HepG2 (cell line): ENCODE data around the gene EBPL. TPM values are rescaled to one million over a fixed set of nuclear protein-coding genes. Genes with fewer than 3 reads are reported as not detected.

ENCODE experiments used
- ATAC-seq: fragments of 200-7000 bp; cut with Tn5 transposase; 3 replicates; pipeline ENCODE4 v1.9.1; 2020; ENCODE audit warnings: mild to moderate bottlenecking, moderate library complexity
- BruUV-seq: library from RNA; stranded (reverse); fragments of 400-500 nt; replicated peaks from 2 replicates; lab custom pipeline; 2021; lab: Mats Ljungman, UMichigan
- CTCF ChIA-PET: fragments of 300-600 bp; formaldehyde crosslinking; extraction: SDS; loops from one replicate; lab custom pipeline; 2021; ENCODE audit warnings: low total read pairs, inconsistent platforms, low intra/inter-chr PET ratio; lab: Yijun Ruan, JAX
- POLR2A ChIA-PET: fragments of 350-600 bp; sonication (Branson Sonifier 250); formaldehyde crosslinking; loops from one replicate; lab custom pipeline; 2020; ENCODE audit warnings: antibody characterized with exemption, inconsistent platforms; lab: Yijun Ruan, JAX
- DNase-seq: peaks from one replicate; pipeline ENCODE4 v3.0.0-alpha.2; 2015; ENCODE audit warnings: low spot score
- FAIRE-seq: peaks from 3 replicates; lab custom pipeline; 2011; peaks lifted over from hg19 to GRCh38; lab: Jason Lieb, UNC
- H2AFZ ChIP-seq: one replicate; pipeline ENCODE4 v1.6.1; 2011; ENCODE audit warnings: low read length, inconsistent platforms
- H3K27ac ChIP-seq: fragments of 300-600 bp; 3 replicates; pipeline ENCODE4 v1.8.0; 2011; ENCODE audit warnings: mixed run types, mild to moderate bottlenecking, mixed read lengths, low read length, inconsistent platforms; ENCODE audit not compliant: insufficient read depth; ENCODE audit errors: extremely low read length
- H3K27me3 ChIP-seq, 2 experiments: fragments of 200-600 bp in 1 of 2; 2 replicates in 1 of 2; 3 replicates in 1 of 2; pipeline versions ENCODE4 v1.6.0 to v1.8.0; 2011; ENCODE audit warnings: low read length in 2 of 2, mild to moderate bottlenecking in 2 of 2, moderate library complexity in 2 of 2, inconsistent platforms in 1 of 2; ENCODE audit not compliant: insufficient read depth in 2 of 2, control insufficient read depth in 1 of 2
- H3K36me3 ChIP-seq, 2 experiments: fragments of 200-600 bp in 1 of 2; replicated peaks in 1 of 2; 2 replicates in 1 of 2; 3 replicates in 1 of 2; pipeline versions ENCODE4 v1.5.1 to v1.8.0; 2011; ENCODE audit warnings: low read length in 2 of 2, inconsistent platforms in 1 of 2; ENCODE audit not compliant: insufficient read depth in 2 of 2, control insufficient read depth in 1 of 2
- H3K4me1 ChIP-seq: 2 replicates; pipeline ENCODE4 v1.5.1; 2012; ENCODE audit warnings: low read length, inconsistent platforms; ENCODE audit not compliant: insufficient read depth
- H3K4me2 ChIP-seq: 2 replicates; pipeline ENCODE4 v1.6.0; 2011; ENCODE audit warnings: low read depth, low read length, inconsistent platforms
- H3K4me3 ChIP-seq, 3 experiments: fragments of 200-600 bp in 1 of 3; sonication (generic), shearing (Covaris generic) in 1 of 3; replicated peaks in 1 of 3; 2 replicates each; pipeline ENCODE4 v1.5.1; 2011 to 2016; ENCODE audit warnings: low read length in 3 of 3, inconsistent platforms in 2 of 3, low read depth in 2 of 3, mild to moderate bottlenecking in 2 of 3, control low read depth in 1 of 3, mixed read lengths in 1 of 3; ENCODE audit not compliant: insufficient read depth in 1 of 3
- H3K79me2 ChIP-seq: one replicate; pipeline ENCODE4 v1.6.1; 2011; ENCODE audit warnings: low read length, inconsistent platforms; ENCODE audit not compliant: insufficient read depth
- H3K9ac ChIP-seq: 2 replicates; pipeline ENCODE4 v1.6.0; 2011; ENCODE audit warnings: mild to moderate bottlenecking, low read depth, low read length, inconsistent platforms; ENCODE audit not compliant: insufficient read depth
- H3K9me3 ChIP-seq: 2 replicates; pipeline ENCODE4 v1.5.1; 2012; ENCODE audit warnings: mild to moderate bottlenecking, low read length
- H4K20me1 ChIP-seq: 2 replicates; pipeline ENCODE4 v1.6.0; 2011; ENCODE audit warnings: inconsistent platforms, mild to moderate bottlenecking, low read length, moderate library complexity; ENCODE audit not compliant: insufficient read depth
- ETV6 ChIP-seq: sonication (generic); formaldehyde crosslinking; conservative IDR thresholded peaks from 2 replicates; pipeline ENCODE4 v1.4.0; 2020; ENCODE audit warnings: missing genetic modification reagents
- HIVEP1 ChIP-seq: sonication (generic); formaldehyde crosslinking; IDR thresholded peaks from 2 replicates; pipeline ENCODE4 v1.4.0; 2020; ENCODE audit warnings: mild to moderate bottlenecking, missing genetic modification reagents
- HOXD1 ChIP-seq: sonication (generic); formaldehyde crosslinking; IDR thresholded peaks from 2 replicates; pipeline ENCODE4 v1.5.0; 2020; ENCODE audit warnings: missing genetic modification reagents
- IKZF4 ChIP-seq: sonication (generic); formaldehyde crosslinking; IDR thresholded peaks from 2 replicates; pipeline ENCODE4 v1.5.1; 2020; ENCODE audit warnings: borderline replicate concordance, mild to moderate bottlenecking, low read depth, missing genetic modification reagents; ENCODE audit errors: not compliant biosample characterization
- MIER3 ChIP-seq: IDR thresholded peaks from 2 replicates; pipeline ENCODE4 v1.6.1; 2016; ENCODE audit warnings: missing compliant biosample characterization, borderline replicate concordance
- TMF1 ChIP-seq: sonication (generic); formaldehyde crosslinking; IDR thresholded peaks from 2 replicates; pipeline ENCODE4 v1.8.1; 2022; ENCODE audit warnings: low read depth, missing genetic modification reagents
- XBP1 ChIP-seq: sonication (generic); formaldehyde crosslinking; IDR thresholded peaks from 2 replicates; pipeline ENCODE4 v1.5.0; 2020; ENCODE audit warnings: missing genetic modification reagents
- ZMYM4 ChIP-seq: sonication (generic); formaldehyde crosslinking; IDR thresholded peaks from 2 replicates; pipeline ENCODE4 v1.8.1; 2023; ENCODE audit warnings: mild to moderate bottlenecking, missing genetic modification reagents
- ZNF274 ChIP-seq: sonication (generic); formaldehyde crosslinking; IDR thresholded peaks from 2 replicates; pipeline ENCODE4 v1.5.1; 2020; ENCODE audit warnings: mild to moderate bottlenecking, missing genetic modification reagents
- ZNF460 ChIP-seq: sonication (generic); formaldehyde crosslinking; IDR thresholded peaks from 2 replicates; pipeline ENCODE4 v1.5.1; 2020; ENCODE audit warnings: missing genetic modification reagents, mild to moderate bottlenecking, borderline replicate concordance
- ZNF563 ChIP-seq: sonication (generic); formaldehyde crosslinking; IDR thresholded peaks from 2 replicates; pipeline ENCODE4 v1.8.0; 2022; ENCODE audit warnings: mild to moderate bottlenecking, moderate library complexity, missing genetic modification reagents
- ZNF570 ChIP-seq: sonication (generic); formaldehyde crosslinking; IDR thresholded peaks from 2 replicates; pipeline ENCODE4 v1.4.0; 2020; ENCODE audit warnings: mild to moderate bottlenecking, missing genetic modification reagents, borderline replicate concordance
- ZNF749 ChIP-seq: sonication (generic); formaldehyde crosslinking; IDR thresholded peaks from 2 replicates; pipeline ENCODE4 v1.8.0; 2022; ENCODE audit warnings: mild to moderate bottlenecking, missing genetic modification reagents, moderate library complexity, borderline replicate concordance
- ZNF788 ChIP-seq: sonication (generic); formaldehyde crosslinking; IDR thresholded peaks from 2 replicates; pipeline ENCODE4 v1.5.0; 2020; ENCODE audit warnings: mild to moderate bottlenecking, missing genetic modification reagents, borderline replicate concordance
- WGBS: methylation state at CpG from one replicate; pipeline ENCODE4 v1.1.6; 2017; ENCODE audit warnings: low lambda C conversion rate; 5-methylcytosine and 5-hydroxymethylcytosine counted together
- in situ Hi-C: cut with HindIII; loops from 2 replicates; pipeline ENCODE4 v1.10.0; 2017; ENCODE audit warnings: low pct_unique_long_range_greater_than_20kb; ENCODE audit not compliant: extremely low pct_ligation_motif_present
- intact Hi-C: fragments of 100-400 bp; cut with micrococcal nuclease; formaldehyde crosslinking; loops from one replicate; pipeline ENCODE4 v1.10.0; 2022; ENCODE audit not compliant: unreplicated experiment
- polyA plus RNA-seq, 8 experiments: library from polyadenylated mRNA; depleted of rRNA in 3 of 8; stranded (reverse) in 7 of 8; unstranded in 1 of 8; fragments of >200 nt; fragmentation: Illumina TruSeq in 4 of 8; extraction: Trizol in 4 of 8; gene quantifications; 2 replicates each; pipeline versions ENCODE4 v1.2.1 to v1.2.3, GENCODE V29; 2011 to 2016; ENCODE audit warnings: low read depth in 4 of 8, missing spikeins in 1 of 8, mixed read lengths in 1 of 8; ENCODE audit not compliant: insufficient read depth in 1 of 8
- total RNA-seq, 5 experiments: library from RNA; depleted of rRNA; stranded (reverse); fragments of >200 nt; fragmentation: Illumina TruSeq; extraction: Trizol; gene quantifications; 2 replicates each; pipeline ENCODE4 v1.2.3, GENCODE V29; 2016; ENCODE audit warnings: low read depth in 1 of 5
- TF ChIP-seq, protein P1 (sequence below): sonication (generic); formaldehyde crosslinking; IDR thresholded peaks from 2 replicates; pipeline ENCODE4 v1.9.0; 2021; ENCODE audit warnings: missing genetic modification reagents, borderline replicate concordance
- TF ChIP-seq, protein P2 (sequence below): sonication (generic); formaldehyde crosslinking; conservative IDR thresholded peaks from 2 replicates; pipeline ENCODE4 v1.4.0; 2020; ENCODE audit warnings: missing genetic modification reagents
- TF ChIP-seq, protein P3 (sequence below): IDR thresholded peaks from 2 replicates; pipeline ENCODE4 v1.6.1; 2018; ENCODE audit warnings: missing genetic modification reagents, mild to moderate bottlenecking, missing compliant biosample characterization
- TF ChIP-seq, protein P4 (sequence below): IDR thresholded peaks from 2 replicates; pipeline ENCODE4 v1.6.1; 2012; ENCODE audit warnings: inconsistent platforms

EBPL gene
- total and polyA plus RNA-seq, 2 of the 13 experiments (the other 11 are each of a cell fraction or from before 2014, with no cell fraction given): 96.5 to 152 TPM

DNA sequence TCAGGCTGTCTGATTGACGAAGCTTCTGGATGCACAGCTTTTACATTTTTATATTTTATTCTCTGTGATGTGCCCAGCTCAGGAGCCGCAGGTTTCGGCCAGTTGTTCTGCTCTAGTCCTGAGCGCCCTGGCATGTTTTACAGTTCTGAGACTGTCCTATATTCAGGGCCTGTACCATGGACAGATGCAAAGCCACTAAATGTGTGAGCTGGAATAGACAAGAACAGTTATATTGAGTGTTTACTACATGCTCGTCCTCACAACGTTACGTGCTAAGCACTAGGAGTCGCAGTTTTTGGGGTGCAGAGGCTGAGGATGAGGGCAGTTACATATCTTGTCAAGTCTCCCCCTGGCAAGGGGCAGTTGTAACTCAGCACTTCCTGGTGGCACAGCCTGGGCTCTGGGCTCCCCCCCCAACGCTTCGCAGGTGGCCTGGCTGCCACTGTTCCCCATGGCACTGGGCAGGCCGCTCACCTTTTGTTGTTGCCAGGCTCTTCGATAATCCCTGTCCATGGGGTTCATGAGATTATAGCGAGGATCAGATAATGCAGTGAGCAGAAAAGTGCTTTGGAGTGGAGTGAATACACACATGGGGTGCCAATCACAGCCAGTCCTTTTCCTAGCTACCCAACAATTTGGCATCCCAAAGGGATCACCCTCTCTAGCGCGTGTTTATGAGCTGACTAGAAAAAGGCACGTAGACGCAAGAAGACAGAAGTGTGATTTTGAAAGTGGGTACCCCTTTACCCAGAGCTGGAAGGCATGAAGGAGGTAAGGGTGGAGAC, 39.5 kb downstream of the EBPL start:
- peaks cover 5% of the 10 kb centered on the region; the same call in 1 of the 2 replicates for H3K4me1 ChIP-seq
- no peaks in the 10 kb centered on the region for H3K79me2 ChIP-seq
- ChIA-PET CTCF (no interaction called here), POLR2A (no interaction called here)
- TF ChIP-seq, protein P1, sequence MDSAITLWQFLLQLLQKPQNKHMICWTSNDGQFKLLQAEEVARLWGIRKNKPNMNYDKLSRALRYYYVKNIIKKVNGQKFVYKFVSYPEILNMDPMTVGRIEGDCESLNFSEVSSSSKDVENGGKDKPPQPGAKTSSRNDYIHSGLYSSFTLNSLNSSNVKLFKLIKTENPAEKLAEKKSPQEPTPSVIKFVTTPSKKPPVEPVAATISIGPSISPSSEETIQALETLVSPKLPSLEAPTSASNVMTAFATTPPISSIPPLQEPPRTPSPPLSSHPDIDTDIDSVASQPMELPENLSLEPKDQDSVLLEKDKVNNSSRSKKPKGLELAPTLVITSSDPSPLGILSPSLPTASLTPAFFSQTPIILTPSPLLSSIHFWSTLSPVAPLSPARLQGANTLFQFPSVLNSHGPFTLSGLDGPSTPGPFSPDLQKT (CRISPR knock-in tag): no peak
- TF ChIP-seq TMF1 (CRISPR knock-in tag) (no peak), ZMYM4 (CRISPR knock-in tag) (no peak), MIER3 (CRISPR knock-in tag) (no peak), XBP1 (no peak), ZNF460 (CRISPR knock-in tag) (no peak), IKZF4 (CRISPR knock-in tag) (no peak), HIVEP1 (no peak), ZNF274 (no peak), ETV6 (CRISPR knock-in tag) (no peak), ZNF570 (CRISPR knock-in tag) (no peak), ZNF563 (CRISPR knock-in tag) (no peak), ZNF749 (no peak), ZNF788 (CRISPR knock-in tag) (no peak), HOXD1 (CRISPR knock-in tag) (no peak)
- TF ChIP-seq, protein P2, sequence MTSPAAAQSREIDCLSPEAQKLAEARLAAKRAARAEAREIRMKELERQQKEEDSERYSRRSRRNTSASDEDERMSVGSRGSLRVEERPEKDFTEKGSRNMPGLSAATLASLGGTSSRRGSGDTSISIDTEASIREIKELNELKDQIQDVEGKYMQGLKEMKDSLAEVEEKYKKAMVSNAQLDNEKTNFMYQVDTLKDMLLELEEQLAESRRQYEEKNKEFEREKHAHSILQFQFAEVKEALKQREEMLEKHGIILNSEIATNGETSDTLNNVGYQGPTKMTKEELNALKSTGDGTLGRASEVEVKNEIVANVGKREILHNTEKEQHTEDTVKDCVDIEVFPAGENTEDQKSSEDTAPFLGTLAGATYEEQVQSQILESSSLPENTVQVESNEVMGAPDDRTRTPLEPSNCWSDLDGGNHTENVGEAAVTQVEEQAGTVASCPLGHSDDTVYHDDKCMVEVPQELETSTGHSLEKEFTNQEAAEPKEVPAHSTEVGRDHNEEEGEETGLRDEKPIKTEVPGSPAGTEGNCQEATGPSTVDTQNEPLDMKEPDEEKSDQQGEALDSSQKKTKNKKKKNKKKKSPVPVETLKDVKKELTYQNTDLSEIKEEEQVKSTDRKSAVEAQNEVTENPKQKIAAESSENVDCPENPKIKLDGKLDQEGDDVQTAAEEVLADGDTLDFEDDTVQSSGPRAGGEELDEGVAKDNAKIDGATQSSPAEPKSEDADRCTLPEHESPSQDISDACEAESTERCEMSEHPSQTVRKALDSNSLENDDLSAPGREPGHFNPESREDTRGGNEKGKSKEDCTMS (CRISPR knock-in tag): no peak
- TF ChIP-seq, protein P3, sequence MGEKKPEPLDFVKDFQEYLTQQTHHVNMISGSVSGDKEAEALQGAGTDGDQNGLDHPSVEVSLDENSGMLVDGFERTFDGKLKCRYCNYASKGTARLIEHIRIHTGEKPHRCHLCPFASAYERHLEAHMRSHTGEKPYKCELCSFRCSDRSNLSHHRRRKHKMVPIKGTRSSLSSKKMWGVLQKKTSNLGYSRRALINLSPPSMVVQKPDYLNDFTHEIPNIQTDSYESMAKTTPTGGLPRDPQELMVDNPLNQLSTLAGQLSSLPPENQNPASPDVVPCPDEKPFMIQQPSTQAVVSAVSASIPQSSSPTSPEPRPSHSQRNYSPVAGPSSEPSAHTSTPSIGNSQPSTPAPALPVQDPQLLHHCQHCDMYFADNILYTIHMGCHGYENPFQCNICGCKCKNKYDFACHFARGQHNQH (CRISPR knock-in tag): no peak
- TF ChIP-seq, protein P4, sequence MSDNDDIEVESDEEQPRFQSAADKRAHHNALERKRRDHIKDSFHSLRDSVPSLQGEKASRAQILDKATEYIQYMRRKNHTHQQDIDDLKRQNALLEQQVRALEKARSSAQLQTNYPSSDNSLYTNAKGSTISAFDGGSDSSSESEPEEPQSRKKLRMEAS: no peak
- no peaks in the 10 kb centered on the region for H3K36me3 ChIP-seq
- 85% methylated on average over 16 of the region's 17 CpGs for WGBS
- no peak overlapping the region for H3K9ac ChIP-seq
- in situ Hi-C loops (loop anchor here (25.0 kb wide), 3 partner anchors 1161 to 1411 kb away; partner anchors contain the start of gene RNASEH2B), intact Hi-C loops (loop anchor here (1.0 kb wide), 1 partner anchor 197 kb away; no protein-coding TSS in a partner anchor)
- H4K20me1 ChIP-seq: no peaks in the 10 kb centered on the region
- no peak overlapping the region for H3K4me3 ChIP-seq
- H3K27me3 ChIP-seq: no peaks in the 10 kb centered on the region
- DNase-seq (no peak), FAIRE-seq (no peak), ATAC-seq (no peak)
- H3K9me3 ChIP-seq: no peaks in the 10 kb centered on the region
- no TSS peak for BruUV-seq
- H3K27ac ChIP-seq: no peak overlapping the region
- no peak overlapping the region for H2AFZ ChIP-seq
- H3K4me2 ChIP-seq: no peak overlapping the region
